TTC549 (cell line): ENCODE data around the gene UNG.
"Not testable (repeated sequence)": the region's sequence is repeated elsewhere in the genome, so short reads cannot be mapped to it uniquely, and the experiment has no call there.

ENCODE experiments used
- FAIRE-seq: peaks from 2 replicates; lab custom pipeline; 2012; peaks lifted over from hg19 to GRCh38; lab: Jason Lieb, UNC

Gene UNG

DNA sequence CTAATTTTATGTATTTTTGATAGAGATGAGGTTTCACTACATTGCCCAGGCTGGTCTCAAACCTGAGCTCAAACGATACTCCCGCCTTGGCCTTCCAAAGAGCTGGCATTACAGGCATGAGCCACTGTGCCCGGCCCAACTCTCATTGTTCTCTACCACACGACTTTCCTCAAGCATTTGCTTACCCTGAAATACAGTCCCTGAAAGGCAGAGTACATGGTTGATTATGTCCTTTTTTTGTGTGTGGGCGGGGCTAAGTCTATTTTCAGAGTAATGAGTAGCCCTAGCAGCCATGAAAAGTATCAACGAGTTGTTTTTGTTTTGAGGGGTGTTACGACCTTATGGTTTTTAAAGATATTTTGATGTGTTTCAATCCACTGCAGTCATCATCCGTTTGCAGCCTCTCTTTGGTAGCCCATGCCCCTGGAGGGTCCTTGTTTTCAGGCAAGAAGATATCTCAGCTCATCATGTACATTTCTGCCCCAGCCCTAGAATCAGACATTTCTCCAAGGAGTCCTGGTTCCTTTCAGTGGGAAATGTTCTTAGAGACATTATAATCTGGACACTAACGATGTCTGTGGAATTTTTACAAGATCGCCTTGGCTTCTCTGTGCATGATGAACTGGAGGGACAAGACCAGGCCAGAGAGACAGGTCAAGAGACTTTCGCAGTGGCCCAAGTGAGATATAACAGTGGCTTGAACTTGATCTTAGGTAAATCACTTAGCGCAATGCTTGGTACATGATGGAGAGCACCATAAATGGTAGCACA is 27.7 kb downstream of the UNG start:
- FAIRE-seq, result no peak

DNA sequence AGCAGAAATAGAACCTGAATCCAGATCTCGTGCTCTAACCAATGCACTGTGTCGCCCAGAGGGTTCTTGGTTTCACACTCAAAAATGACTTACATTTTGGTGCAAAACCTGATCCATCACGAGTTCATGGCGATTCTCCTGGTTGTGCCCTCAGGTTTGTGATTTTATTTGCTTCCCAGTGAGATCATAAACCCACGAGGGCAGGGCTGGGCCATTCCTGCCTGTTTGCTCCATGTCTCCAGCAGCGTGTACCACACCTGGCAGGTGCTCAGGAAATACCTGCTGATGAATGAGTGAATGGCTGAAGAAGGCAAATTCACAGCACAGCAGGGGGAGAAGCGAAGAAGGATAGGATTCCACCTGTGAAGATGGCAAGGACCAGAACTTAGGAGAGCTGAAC is 28.4 kb downstream of the UNG start:
- no peak for FAIRE-seq

DNA sequence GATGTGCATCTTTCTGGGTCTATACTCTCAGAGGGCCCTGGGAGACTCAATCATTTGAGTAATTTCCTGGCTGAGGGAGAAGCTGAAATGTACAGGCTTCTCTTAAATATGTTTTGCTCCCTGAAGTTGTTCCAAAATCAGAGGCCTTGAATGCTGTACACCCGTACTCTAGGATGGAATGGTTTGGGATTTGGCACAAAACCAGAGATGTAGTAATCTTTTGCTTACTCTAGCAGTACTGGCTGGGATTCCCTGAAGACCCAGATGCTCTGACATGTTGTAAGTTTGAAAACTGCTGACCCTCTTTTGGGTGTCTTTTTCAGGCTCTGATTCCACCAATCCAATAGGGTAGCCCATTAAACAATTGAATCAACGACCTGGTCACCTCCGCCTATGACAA is 29.4 kb downstream of the UNG start:
- FAIRE-seq, result no peak

DNA sequence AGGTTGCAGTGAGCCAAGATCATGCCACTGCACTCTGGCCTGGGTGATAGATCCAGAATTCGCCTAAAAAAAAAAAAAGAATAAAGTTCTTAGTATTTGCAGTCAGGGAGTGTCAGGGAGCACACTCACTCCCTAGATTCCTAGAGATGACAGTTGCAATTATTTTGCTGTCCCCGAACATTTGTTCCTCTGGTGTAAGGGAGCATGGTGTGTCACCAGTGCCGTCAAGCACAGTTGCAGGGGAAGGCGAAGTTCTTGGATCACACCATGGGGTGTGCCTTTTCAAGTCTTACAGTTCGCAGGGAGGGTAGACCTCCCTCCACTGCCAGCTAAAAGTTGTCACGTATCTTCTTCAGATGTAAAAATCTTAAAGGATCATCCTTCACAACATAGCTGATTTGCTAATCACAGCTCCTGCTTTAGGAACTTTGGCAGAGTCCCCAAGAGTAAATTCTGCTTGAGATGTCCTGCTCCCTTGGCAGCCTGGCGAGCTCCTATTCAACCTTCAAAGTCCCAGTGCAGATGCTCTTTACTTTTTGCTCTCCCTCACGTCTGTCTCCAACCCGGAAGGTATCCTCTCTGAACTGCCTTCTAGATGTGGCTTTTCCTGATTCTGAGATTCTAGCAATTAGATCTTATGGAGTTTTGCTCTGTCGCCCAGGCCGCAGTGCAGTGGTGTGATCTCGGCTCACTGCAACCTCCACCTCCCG is 30.3 kb downstream of the UNG start:
- no peak for FAIRE-seq

DNA sequence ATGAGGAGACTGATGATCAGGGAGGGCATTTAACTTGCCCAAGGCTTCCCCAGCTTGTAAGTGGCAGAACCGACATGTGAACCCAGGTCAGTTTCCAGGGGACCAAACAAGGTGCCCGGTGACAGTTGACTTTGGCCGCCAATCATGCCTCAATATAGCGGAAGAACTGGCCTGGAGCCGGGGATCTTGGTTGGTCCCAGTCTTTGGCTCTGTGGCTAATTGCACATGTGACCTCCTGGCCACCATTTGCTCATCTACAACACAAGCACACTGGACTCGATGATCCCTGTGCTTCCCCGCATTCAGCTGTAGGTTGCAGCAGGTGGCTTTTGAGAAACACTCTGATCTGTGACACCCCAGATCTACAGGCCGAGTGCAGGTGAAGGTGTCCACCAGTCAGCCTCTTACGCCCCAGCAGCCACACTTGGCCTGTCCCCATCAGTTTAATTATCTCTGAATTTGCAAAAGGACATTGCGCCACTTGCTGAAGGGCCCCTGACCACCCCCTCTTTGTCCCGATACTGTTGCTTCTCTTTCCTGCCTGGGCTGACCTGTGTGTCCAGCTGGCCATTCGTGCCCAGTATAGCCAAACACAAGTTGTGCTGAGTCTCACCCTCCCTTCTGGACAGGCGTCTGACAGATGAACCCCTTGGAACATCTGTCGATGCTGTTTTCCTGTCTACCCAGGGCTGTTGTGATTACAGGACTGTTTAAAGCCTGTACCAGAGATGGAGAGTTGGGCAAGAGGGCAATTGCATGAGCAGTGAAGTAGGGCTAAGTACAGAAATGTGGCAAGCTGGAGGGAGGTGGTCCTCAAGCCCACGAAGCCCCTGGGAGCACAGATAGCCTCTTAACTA is 33.1 kb downstream of the UNG start:
- no peak for FAIRE-seq

DNA sequence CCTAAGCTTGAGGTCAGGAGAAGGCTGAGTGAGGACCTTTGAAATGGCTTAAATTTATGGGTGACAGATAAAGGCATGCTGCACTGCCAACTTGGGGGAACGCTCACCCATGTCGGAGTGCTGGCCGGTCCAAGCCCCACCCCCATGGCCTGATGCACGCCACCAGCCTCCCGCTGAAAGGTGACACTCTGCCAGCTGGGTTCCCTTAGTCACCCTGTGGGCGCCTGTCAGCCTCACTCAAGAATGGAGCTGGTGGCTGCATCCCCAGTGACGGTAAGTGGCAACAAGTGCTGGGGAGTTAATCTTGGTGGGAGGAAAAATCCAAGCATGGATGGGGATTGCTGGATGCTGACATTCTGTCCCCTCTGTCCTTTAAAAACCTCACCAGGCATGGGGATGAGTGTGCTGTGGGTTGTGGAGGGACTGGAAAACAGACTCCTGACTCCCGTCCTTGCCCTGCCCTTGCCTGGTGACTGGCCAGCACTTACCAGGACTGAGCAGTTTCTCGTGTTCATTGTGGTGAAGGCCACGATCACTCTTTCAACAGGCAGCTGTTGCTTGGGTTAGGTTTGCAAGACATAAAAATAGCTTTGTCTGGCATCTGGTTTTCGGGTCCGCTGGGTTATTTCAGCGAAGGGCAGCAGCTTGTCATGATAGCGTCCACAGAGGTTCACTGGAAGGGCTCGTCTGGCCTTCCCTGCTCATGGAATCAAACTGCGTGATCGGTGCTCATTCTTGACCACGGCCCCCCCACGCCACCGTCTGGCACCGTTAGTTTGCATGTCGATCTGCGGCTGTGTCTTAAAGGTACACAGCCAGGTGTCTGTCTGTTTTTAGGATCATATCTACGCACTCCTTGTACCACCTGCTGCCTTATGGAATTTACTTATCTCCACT is 34.0 kb downstream of the UNG start:
- FAIRE-seq, result no peak

DNA sequence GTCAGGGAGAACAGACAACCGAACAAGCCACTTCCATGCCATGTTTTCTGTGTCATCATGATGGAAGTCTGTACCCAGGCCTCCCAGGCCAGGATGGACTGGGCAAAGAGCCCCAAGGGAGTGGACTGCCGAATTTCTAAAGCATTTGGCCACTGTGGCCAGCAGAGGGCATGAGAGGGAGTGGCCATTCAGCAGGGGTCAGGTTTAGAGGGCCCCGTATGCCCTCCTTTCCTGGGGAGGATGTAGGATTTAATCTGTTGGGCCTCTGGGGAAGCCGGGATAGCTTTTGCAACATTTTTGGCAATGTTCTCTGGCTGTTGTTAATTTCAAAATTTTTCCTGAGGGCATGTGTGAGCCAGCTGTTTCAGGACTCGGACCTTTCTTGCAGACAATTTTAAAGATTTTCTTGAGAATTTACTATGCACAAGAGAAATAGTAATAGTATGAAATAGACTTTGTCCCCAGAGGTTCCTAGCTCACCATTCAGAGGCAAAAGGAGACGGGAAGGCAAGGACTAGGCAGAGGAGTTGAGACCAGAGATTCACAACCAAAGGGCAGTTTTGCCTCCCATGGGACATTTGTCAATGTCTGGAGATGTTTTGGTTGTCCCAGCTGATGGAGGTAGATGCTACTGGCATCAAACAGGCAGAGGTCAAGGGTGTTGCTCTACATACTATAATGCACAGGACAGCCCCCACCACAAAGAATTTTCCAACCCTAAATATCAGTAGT is 37.0 kb downstream of the UNG start:
- FAIRE-seq, result no peak

DNA sequence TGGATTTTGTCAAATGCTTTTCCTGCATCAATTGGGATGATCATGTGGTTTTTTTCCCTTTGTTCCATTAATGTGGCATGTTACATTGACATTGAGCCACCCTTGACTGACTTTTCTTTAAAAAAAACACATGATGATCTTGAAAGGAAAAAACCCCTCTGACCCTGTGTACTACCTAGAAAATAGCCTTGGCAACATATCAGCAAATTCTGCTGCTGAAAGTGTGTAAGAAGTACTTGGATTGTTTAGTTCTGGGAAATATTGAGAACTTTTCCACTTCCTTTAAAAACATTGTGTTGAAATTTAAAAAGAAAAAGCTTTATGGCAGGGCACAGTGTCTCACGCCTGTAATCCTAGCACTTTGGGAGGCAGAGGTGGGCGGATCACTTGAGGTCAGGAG is 39.7 kb downstream of the UNG start:
- FAIRE-seq, result no peak

DNA sequence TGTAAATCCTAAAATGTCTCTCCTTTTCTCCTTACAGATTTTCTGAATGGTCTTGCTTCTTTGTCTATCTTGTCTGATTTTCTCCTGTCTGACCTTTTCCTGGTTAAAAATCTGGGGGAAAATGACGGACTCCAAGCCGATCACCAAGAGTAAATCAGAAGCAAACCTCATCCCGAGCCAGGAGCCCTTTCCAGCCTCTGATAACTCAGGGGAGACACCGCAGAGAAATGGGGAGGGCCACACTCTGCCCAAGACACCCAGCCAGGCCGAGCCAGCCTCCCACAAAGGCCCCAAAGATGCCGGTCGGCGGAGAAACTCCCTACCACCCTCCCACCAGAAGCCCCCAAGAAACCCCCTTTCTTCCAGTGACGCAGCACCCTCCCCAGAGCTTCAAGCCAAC is 42.0 kb downstream of the UNG start:
- FAIRE-seq, result no peak

DNA sequence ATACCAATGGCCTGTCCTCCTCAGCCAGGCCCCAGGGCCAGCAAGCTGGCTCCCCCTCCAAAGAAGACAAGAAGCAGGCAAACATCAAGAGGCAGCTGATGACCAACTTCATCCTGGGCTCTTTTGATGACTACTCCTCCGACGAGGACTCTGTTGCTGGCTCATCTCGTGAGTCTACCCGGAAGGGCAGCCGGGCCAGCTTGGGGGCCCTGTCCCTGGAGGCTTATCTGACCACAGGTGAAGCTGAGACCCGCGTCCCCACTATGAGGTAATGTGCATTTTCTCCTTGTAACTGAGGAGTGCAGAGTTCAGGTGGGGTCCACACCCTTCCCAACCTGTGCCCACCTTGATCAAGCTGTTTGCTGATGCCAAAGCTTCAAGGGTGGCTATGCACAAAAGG is 42.4 kb downstream of the UNG start:
- no peak for FAIRE-seq

DNA sequence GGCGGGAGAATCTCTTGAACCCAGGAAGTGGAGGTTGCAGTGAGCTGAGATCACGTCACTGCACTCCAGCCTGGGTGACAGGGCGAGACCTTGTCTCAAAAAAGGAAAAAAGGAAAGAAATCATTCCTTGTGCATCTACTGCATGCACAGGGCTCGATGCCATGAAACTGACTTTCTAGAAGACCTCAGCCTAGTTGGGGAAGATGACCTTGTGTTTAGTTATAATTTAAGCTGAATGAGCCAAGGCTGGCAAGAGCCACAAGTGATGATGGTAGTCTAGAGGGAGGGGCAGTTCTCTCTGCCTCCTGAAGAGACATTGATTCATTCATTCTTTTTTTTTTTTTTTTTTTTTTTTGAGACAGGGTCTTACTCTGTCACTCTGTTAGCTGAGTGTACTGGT is 43.2 kb downstream of the UNG start:
- no peak for FAIRE-seq

DNA sequence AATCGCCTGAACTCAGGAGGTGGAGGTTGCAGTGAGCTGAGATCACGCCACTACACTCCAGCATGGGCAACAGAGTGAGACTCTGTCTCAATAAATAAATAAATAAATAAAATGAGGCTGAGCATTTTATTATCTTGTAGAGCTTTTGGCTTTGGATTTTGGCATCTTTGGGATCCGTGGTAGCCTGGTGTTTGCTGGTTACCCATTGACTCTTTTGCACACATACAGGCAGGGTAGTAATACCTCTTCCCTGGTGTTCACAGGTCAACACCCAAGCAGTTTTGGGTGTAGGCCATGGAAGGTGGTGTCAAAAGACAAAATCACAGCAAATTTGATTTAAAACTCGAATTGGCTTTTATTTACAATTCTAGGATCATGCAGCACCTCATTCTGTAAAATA is 46.8 kb downstream of the UNG start:
- FAIRE-seq, result no peak

DNA sequence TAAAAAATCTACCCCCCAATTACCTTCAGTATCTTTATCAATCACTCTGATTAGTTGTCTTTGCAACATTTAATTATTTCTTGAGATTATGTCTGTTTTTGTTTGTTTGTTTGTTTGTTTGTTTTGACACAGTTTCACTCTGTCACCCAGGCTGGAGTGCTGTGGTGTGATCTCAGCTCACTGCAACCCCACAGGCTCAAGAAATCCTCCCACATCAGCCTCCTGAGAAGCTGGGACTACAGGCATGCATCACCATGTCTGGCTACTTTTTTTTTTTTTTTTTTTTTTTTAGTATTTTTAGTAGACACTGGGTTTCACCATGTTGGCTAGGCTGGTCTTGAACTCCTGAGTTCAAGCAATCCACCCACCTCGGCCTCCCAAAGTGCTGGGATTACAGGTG is 49.7 kb downstream of the UNG start:
- FAIRE-seq, result not testable (repeated sequence)

DNA sequence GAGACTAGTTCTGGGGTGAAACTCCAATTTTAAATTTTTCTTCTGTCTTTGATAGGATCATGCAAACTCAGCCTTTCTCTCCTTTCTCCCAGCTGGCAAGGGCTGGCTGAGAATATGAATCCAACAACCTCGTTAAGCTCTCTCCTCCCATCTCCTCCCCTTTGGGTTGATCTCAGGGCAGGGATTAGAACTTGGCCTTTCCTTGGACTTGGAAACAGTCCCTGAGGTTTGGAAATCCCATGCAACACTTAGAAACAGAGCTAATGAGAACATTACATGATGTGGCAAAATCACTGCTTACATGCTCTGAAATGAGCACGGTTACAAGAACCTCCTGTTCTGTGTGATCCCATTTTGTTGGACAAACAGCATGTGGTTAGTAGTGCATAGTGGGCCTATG is 50.6 kb downstream of the UNG start:
- FAIRE-seq, result no peak

DNA sequence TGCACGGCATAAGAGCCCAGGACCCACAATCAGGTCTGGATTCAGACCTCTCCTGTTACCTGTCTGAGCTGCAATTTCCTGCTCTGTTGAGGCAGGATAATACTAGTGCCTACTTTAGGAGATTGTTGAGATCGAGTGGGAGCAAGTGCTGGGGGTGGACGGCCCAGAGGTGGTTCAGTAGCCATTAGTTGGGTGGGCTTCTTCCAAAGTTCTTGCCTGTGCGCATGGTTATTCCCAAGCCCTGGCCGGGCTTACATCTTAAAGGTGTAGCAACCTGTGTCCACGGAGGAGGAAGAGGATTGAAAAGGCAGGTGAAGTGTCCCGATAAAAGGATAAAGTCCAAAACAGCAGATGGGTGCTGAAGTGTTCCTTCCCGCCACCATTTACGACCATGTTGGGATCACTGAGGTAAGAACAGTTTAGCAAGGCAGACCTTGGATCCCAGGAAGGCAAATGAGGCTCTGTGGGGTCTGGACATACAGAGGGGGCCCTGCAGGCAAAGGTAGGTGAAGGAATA is 52.8 kb downstream of the UNG start:
- FAIRE-seq, result no peak

DNA sequence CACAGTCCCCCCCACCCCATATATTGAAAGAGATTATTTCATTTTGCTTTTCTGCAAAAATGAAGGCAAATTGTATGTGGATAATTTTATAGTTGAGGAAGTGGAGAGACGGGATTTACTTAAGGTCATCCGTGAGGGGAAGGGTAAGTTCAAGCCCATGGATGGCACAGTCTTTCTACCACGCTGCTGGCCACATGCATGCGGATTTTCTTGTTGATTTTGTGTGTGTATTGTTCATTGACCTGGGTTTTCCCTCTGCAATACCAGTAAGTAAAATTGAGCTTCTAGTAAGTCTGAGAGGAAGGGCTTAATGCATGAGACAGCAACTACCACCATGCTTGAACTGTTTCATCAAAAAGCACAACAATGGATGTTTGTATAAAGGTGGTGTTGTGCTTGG is 54.1 kb downstream of the UNG start:
- no peak for FAIRE-seq

DNA sequence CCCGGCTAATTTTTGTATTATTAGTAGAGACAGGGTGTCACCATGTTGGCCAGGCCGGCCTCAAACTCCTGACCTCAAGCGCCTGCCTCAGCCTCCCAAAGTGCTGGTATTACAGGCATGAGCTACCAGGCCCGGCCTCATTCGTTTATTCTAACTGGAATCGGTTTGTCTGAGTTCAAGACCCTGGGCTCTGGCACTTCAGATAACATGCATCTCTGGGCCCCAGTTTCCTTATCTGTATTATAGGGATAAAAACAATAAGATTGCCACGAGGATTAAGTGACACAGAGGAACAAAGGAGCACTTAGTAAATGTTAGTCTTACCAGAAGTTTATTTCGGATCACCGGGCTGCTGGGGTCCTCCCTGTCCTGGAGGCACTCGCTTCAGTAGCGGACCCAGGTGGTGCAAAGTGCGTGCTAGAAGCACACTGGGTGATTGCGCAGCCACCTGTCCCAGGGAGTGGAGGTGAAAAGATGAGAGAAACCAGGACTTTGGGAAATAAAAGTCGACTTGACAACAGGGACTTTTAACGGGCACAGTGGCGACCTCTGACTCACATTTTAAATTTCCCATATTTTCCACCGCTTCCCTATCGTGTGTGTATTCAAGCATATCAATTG is 56.5 kb downstream of the UNG start:
- no peak for FAIRE-seq

DNA sequence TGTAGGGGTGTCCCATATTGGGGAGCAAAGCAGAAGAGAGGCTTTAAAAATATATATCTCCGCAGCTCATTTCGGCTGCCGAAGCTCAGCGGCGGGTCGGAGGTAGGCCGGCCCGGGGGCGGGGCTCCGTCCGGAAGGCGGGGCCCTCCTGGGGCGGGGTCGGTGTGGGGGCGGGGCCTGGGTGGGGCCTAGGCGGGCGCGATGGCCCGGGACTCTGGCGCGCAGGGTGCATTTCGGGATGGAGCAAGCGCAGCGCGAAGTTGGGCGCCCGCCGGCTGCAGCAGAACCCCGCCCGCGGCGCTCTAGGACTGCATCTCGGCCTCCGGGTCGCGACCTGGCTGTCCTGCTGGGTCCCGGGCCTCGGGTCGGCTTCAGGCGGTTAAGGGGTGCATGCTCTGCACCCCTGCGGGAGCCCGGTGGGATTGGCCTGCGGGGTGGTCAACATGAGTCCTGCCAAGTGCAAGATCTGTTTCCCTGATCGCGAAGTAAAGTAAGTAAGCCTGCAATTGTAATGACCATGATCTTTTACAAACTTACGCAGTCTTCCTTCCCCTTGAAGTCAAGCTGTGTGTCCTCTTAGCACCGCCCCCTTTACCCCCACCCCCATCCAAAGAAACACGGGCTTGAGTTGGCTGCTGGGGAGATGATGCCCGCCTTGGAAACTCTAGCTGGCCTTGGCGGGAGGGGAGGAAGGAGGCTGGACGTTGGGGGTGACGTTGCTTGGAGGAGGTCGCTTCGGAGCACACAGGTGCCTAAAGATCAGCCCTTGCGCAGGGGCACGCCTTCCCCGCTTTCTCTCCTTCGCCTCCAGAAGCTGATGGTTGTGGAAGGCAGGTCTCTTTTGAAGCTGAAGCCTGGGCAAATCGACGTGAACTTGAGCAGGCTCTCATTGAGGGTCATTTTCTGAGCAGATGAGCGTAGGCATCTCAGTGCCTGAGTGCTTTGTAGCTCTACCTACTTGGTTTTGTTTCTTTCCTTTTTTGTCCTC is 57.3 kb downstream of the UNG start:
- FAIRE-seq, result no peak

DNA sequence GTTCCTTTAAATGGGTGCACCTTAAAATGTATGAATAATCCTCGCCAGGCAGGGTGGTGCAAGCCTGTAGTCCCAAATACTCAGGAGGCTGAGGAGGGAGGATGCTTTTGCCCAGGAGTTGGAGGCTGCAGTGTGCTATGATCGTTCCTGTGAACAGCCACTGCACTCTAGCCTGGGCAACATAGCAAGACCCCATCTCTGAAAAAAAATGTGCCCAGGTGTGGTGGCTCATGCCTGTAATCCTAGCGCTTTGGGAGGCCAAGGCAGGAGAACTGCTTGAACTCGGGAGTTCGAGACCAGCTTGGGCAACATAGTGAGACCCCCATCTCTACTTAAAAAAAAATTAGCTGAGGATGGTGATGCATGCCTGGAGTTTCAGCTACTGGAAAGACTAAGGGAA is 58.6 kb downstream of the UNG start:
- no peak for FAIRE-seq
